Mucosa of rectum (tissue), 2 donors: Measurements from ENCODE around the gene RNF180.

Experiments
- H3K27ac ChIP-seq, 2 donors: one replicate each; pipeline ENCODE4 v1.7.0; 2013; ENCODE audit warnings: inconsistent platforms in 2 of 2, low read depth in 2 of 2, low read length in 2 of 2
- H3K27me3 ChIP-seq, 2 donors: one replicate each; pipeline ENCODE4 v1.7.0; 2013; ENCODE audit warnings: low read length in 2 of 2; ENCODE audit not compliant: control insufficient read depth in 2 of 2, insufficient read depth in 2 of 2
- H3K36me3 ChIP-seq, 2 donors: one replicate each; pipeline ENCODE4 v1.7.0; 2013; ENCODE audit warnings: low read length in 2 of 2; ENCODE audit not compliant: control insufficient read depth in 2 of 2, insufficient read depth in 2 of 2
- H3K4me1 ChIP-seq, 2 donors: one replicate each; pipeline ENCODE4 v1.7.0; 2013; ENCODE audit warnings: low read length in 2 of 2, mild to moderate bottlenecking in 1 of 2; ENCODE audit not compliant: control insufficient read depth in 2 of 2, insufficient read depth in 2 of 2
- H3K4me3 ChIP-seq, 2 donors: one replicate each; pipeline ENCODE4 v1.7.0; 2013; ENCODE audit warnings: low read length in 2 of 2
- H3K9ac ChIP-seq, 2 donors: one replicate each; pipeline ENCODE4 v1.7.0; 2013; ENCODE audit warnings: low read length in 2 of 2, low read depth in 1 of 2, mild to moderate bottlenecking in 1 of 2
- H3K9me3 ChIP-seq, 2 donors: one replicate each; pipeline ENCODE4 v1.7.0; 2013; ENCODE audit warnings: low read length in 2 of 2; ENCODE audit not compliant: control insufficient read depth in 2 of 2
- donor health status: healthy.
- donor health status: Normal muscosa, but diverticular disease.

Gene RNF180

GRCh38 chr5:64299805-64300204 is 134.2 kb downstream of the RNF180 start:
- Histone ChIP-seq H3K4me3 (no peak overlapping the region), H3K27me3 (no peaks in the 10 kb centered on the region), H3K27ac (no peak overlapping the region), H3K9ac (no peak overlapping the region), H3K4me1 (no peaks in the 10 kb centered on the region), H3K9me3 (no peaks in the 10 kb centered on the region), H3K36me3 (no peaks in the 10 kb centered on the region)

GRCh38 chr5:64301566-64301965 is 135.9 kb downstream of the RNF180 start:
- no peaks in the 10 kb centered on the region for H3K36me3 ChIP-seq
- no peak overlapping the region for H3K27ac ChIP-seq
- no peak overlapping the region for H3K4me3 ChIP-seq
- H3K9me3 ChIP-seq: no peaks in the 10 kb centered on the region
- no peaks in the 10 kb centered on the region for H3K27me3 ChIP-seq
- H3K4me1 ChIP-seq: no peaks in the 10 kb centered on the region
- H3K9ac ChIP-seq: no peak overlapping the region

- no peak overlapping the region for H3K9ac ChIP-seq
- H3K27me3 ChIP-seq: no peaks in the 10 kb centered on the region
- no peak overlapping the region for H3K4me3 ChIP-seq
- H3K27ac ChIP-seq: no peak overlapping the region
- H3K36me3 ChIP-seq: no peaks in the 10 kb centered on the region
- H3K9me3 ChIP-seq: no peaks in the 10 kb centered on the region
- H3K4me1 ChIP-seq: no peaks in the 10 kb centered on the region
Observed at GRCh38 chr5:64308135-64308534, 142.5 kb downstream of the RNF180 start.

- Histone ChIP-seq H3K27ac (no peak overlapping the region), H3K36me3 (no peaks in the 10 kb centered on the region), H3K4me3 (no peak overlapping the region), H3K27me3 (no peaks in the 10 kb centered on the region), H3K9me3 (no peaks in the 10 kb centered on the region), H3K9ac (no peak overlapping the region), H3K4me1 (no peaks in the 10 kb centered on the region)
Observed at GRCh38 chr5:64312491-64312890, 146.8 kb downstream of the RNF180 start.

GRCh38 chr5:64315778-64316177 is 150.1 kb downstream of the RNF180 start:
- no peaks in the 10 kb centered on the region for H3K27me3 ChIP-seq
- H3K4me1 ChIP-seq: no peaks in the 10 kb centered on the region
- no peak overlapping the region for H3K9ac ChIP-seq
- no peaks in the 10 kb centered on the region for H3K36me3 ChIP-seq
- H3K27ac ChIP-seq: no peak overlapping the region
- H3K4me3 ChIP-seq: no peak overlapping the region
- no peaks in the 10 kb centered on the region for H3K9me3 ChIP-seq

GRCh38 chr5:64318175-64318574 is 152.5 kb downstream of the RNF180 start:
- Histone ChIP-seq H3K27ac (no peak overlapping the region), H3K9me3 (no peaks in the 10 kb centered on the region), H3K4me3 (no peak overlapping the region), H3K36me3 (no peaks in the 10 kb centered on the region), H3K9ac (no peak overlapping the region), H3K4me1 (no peaks in the 10 kb centered on the region), H3K27me3 (no peaks in the 10 kb centered on the region)

- H3K27me3 ChIP-seq: no peaks in the 10 kb centered on the region
Observed at GRCh38 chr5:64323591-64323990, 157.9 kb downstream of the RNF180 start.

GRCh38 chr5:64330728-64331231 is 165.1 kb downstream of the RNF180 start:
- H3K27me3 ChIP-seq: no peaks in the 10 kb centered on the region
- H3K36me3 ChIP-seq: no peaks in the 10 kb centered on the region
- no peaks in the 10 kb centered on the region for H3K4me1 ChIP-seq
- H3K9ac ChIP-seq: no peak overlapping the region
- no peaks in the 10 kb centered on the region for H3K9me3 ChIP-seq
- H3K4me3 ChIP-seq: no peak overlapping the region
- no peak overlapping the region for H3K27ac ChIP-seq

More at GRCh38 chr5:64323591-64323990, 157.9 kb downstream of the RNF180 start:
- Histone ChIP-seq H3K4me1 (no peaks in the 10 kb centered on the region), H3K9me3 (no peaks in the 10 kb centered on the region), H3K4me3 (no peak overlapping the region), H3K36me3 (no peaks in the 10 kb centered on the region), H3K27ac (no peak overlapping the region), H3K9ac (no peak overlapping the region)

- Histone ChIP-seq H3K27me3 (no peaks in the 10 kb centered on the region), H3K36me3 (no peaks in the 10 kb centered on the region), H3K4me1 (no peaks in the 10 kb centered on the region), H3K4me3 (no peak overlapping the region), H3K9me3 (no peaks in the 10 kb centered on the region), H3K27ac (no peak overlapping the region), H3K9ac (no peak overlapping the region)
Observed at GRCh38 chr5:64331597-64332277, 166.1 kb downstream of the RNF180 start.

- no peaks in the 10 kb centered on the region for H3K36me3 ChIP-seq
- H3K4me1 ChIP-seq: no peaks in the 10 kb centered on the region
- H3K27ac ChIP-seq: no peak overlapping the region
- no peaks in the 10 kb centered on the region for H3K9me3 ChIP-seq
- H3K27me3 ChIP-seq: no peaks in the 10 kb centered on the region
- H3K9ac ChIP-seq: no peak overlapping the region
- H3K4me3 ChIP-seq: no peak overlapping the region
Observed at GRCh38 chr5:64333886-64334285, 168.2 kb downstream of the RNF180 start.
